ENCODE measurements around the gene CAMK1D. TPM values are rescaled to one million over a fixed set of nuclear protein-coding genes. Genes with fewer than 3 reads are reported as not detected.
"Not testable (repeated sequence)": the region's sequence is repeated elsewhere in the genome, so short reads cannot be mapped to it uniquely, and the experiment has no call there.

The CAMK1D gene
- total and polyA plus RNA-seq, 2 donors (not counting 3 experiments of a cell fraction or from before 2014, with no cell fraction given), result 0.37 to 4.2 TPM

- H3K4me1 ChIP-seq (ENCODE audit: control insufficient read depth, extremely low read depth, insufficient read depth, low read length); H3K9ac ChIP-seq (replicated peaks; ENCODE audit: extremely low read depth, insufficient read depth, low read length); POLR2A ChIA-PET; H3K36me3 ChIP-seq (ENCODE audit: control insufficient read depth in 2 of 2, extremely low read depth in 1 of 2, insufficient read depth in 2 of 2, low read length in 2 of 2); intact Hi-C loops (cut with micrococcal nuclease); DNase-seq (ENCODE audit: low read depth, low spot score); BruUV-seq (replicated peaks); dilution Hi-C loops (cut with MboI; ENCODE audit: extremely low pct_ligation_motif_present, low sequenced_read_pairs); H4K20me1 ChIP-seq (replicated peaks; ENCODE audit: control insufficient read depth, extremely low read depth, insufficient read depth, low read length); FAIRE-seq; H3K27me3 ChIP-seq (ENCODE audit: control insufficient read depth in 2 of 2, insufficient read depth in 2 of 2, low read length in 2 of 2); H3K4me2 ChIP-seq (ENCODE audit: insufficient read depth, low read length); H2AFZ ChIP-seq (ENCODE audit: low read depth, low read length); H3K9me3 ChIP-seq (replicated peaks; ENCODE audit: control insufficient read depth, insufficient read depth, low read length); H3K9me1 ChIP-seq (replicated peaks; ENCODE audit: control insufficient read depth, extremely low read depth, insufficient read depth, low read length); H3K79me2 ChIP-seq (ENCODE audit: control insufficient read depth, insufficient read depth, low read length); H3K27ac ChIP-seq (ENCODE audit: insufficient read depth, low read depth, low read length); H3K4me3 ChIP-seq (replicated peaks in 1 of 3; ENCODE audit: insufficient read depth in 1 of 3, low read depth in 1 of 3, low read length in 3 of 3): not testable (repeated sequence)
- CTCF ChIA-PET, result interaction anchor here (1.5 kb wide), 1 partner anchor 321 kb away, joined by 4 read pairs; no protein-coding TSS in a partner anchor
These were observed 14.2 kb upstream of the CAMK1D start for GRCh38 chr10:12335169-12335568.

GRCh38 chr10:12337453-12338372, 11.6 kb upstream of the CAMK1D start:
- FAIRE-seq, result no peak
- intact Hi-C loops (cut with micrococcal nuclease) (no loop called here), dilution Hi-C loops (cut with MboI; ENCODE audit: extremely low pct_ligation_motif_present, low sequenced_read_pairs) (no loop called here)
- H3K79me2 ChIP-seq (ENCODE audit: control insufficient read depth, insufficient read depth, low read length), result no peaks in the 10 kb centered on the region
- ChIA-PET CTCF (interaction anchor here (1.0 kb wide), 1 partner anchor 11 kb away, joined by 3 read pairs; no protein-coding TSS in a partner anchor), POLR2A (no interaction called here)
- no peaks in the 10 kb centered on the region for H3K36me3 ChIP-seq (ENCODE audit: control insufficient read depth in 2 of 2, extremely low read depth in 1 of 2, insufficient read depth in 2 of 2, low read length in 2 of 2)
- H2AFZ ChIP-seq (ENCODE audit: low read depth, low read length), result no peak overlapping the region
- DNase-seq (ENCODE audit: low read depth, low spot score), result no peak
- BruUV-seq (replicated peaks), result no TSS peak
- H3K4me1 ChIP-seq (ENCODE audit: control insufficient read depth, extremely low read depth, insufficient read depth, low read length), result no peaks in the 10 kb centered on the region
- H3K27ac ChIP-seq (ENCODE audit: insufficient read depth, low read depth, low read length), result no peak overlapping the region
- no peaks in the 10 kb centered on the region for H3K9me1 ChIP-seq (replicated peaks; ENCODE audit: control insufficient read depth, extremely low read depth, insufficient read depth, low read length)
- H3K4me2 ChIP-seq (ENCODE audit: insufficient read depth, low read length), result no peak overlapping the region
- H3K9me3 ChIP-seq (replicated peaks; ENCODE audit: control insufficient read depth, insufficient read depth, low read length), result no peaks in the 10 kb centered on the region
- TF ChIP-seq POLR2AphosphoS5 (IDR thresholded peaks at IDR 0.05; ENCODE audit: insufficient read depth, low read depth, low read length) (no peak), EZH2 (IDR thresholded peaks at IDR 0.05; ENCODE audit: borderline replicate concordance, low read depth, low read length, severe bottlenecking) (no peak)
- no peaks in the 10 kb centered on the region for H3K27me3 ChIP-seq (ENCODE audit: control insufficient read depth in 2 of 2, insufficient read depth in 2 of 2, low read length in 2 of 2)
- H3K9ac ChIP-seq (replicated peaks; ENCODE audit: extremely low read depth, insufficient read depth, low read length), result no peak overlapping the region
- H4K20me1 ChIP-seq (replicated peaks; ENCODE audit: control insufficient read depth, extremely low read depth, insufficient read depth, low read length), result no peaks in the 10 kb centered on the region
- H3K4me3 ChIP-seq (replicated peaks in 1 of 3; ENCODE audit: insufficient read depth in 1 of 3, low read depth in 1 of 3, low read length in 3 of 3), result no peak overlapping the region

Measured in endothelial cell of umbilical vein (primary cell).